GM23248 (cell line): ENCODE measurements around the gene CDKN2AIP. TPM values are rescaled to one million over a fixed set of nuclear protein-coding genes. Genes with fewer than 3 reads are reported as not detected.
A peak's percentile ranks its signal among the peaks of the same experiment; 100 is the strongest.

Source experiments
- DNase-seq: peaks from one replicate; pipeline ENCODE4 v3.0.0-alpha.2; 2015
- H2AFZ ChIP-seq: fragments of 200-600 bp; sonication (generic); 2 replicates; pipeline ENCODE4 v1.6.1; 2016; ENCODE audit warnings: antibody characterized with exemption
- H3F3A ChIP-seq: fragments of 200-600 bp; sonication (generic); 2 replicates; pipeline ENCODE4 v1.6.1; 2016; ENCODE audit warnings: mild to moderate bottlenecking, antibody characterized with exemption, mixed run types; ENCODE audit not compliant: insufficient read depth
- H3K27ac ChIP-seq: fragments of 200-600 bp; sonication (generic); 2 replicates; pipeline ENCODE4 v1.5.1; 2016; ENCODE audit warnings: mild to moderate bottlenecking
- H3K27me3 ChIP-seq: fragments of 200-600 bp; sonication (generic); replicated peaks from 2 replicates; pipeline ENCODE4 v1.6.1; 2016; ENCODE audit warnings: mild to moderate bottlenecking; ENCODE audit not compliant: insufficient read depth
- H3K36me3 ChIP-seq: fragments of 200-600 bp; sonication (generic); 2 replicates; pipeline ENCODE4 v1.6.1; 2016; ENCODE audit warnings: low read depth, mild to moderate bottlenecking
- H3K4me1 ChIP-seq: fragments of 200-600 bp; sonication (generic); 2 replicates; pipeline ENCODE4 v1.6.1; 2016; ENCODE audit warnings: mild to moderate bottlenecking; ENCODE audit not compliant: insufficient read depth
- H3K4me2 ChIP-seq: fragments of 200-600 bp; sonication (generic); one replicate; pipeline ENCODE4 v1.6.1; 2016; ENCODE audit warnings: mild to moderate bottlenecking; ENCODE audit not compliant: unreplicated experiment
- H3K4me3 ChIP-seq: fragments of 200-600 bp; sonication (generic); 2 replicates; pipeline ENCODE4 v1.5.1; 2016; ENCODE audit warnings: mild to moderate bottlenecking
- H3K79me2 ChIP-seq: fragments of 200-600 bp; sonication (generic); 2 replicates; pipeline ENCODE4 v1.6.1; 2016; ENCODE audit warnings: mild to moderate bottlenecking; ENCODE audit not compliant: insufficient read depth
- H3K9ac ChIP-seq: fragments of 200-600 bp; sonication (generic); 2 replicates; pipeline ENCODE4 v1.6.1; 2016; ENCODE audit warnings: mild to moderate bottlenecking
- H3K9me2 ChIP-seq: fragments of 200-600 bp; sonication (generic); 2 replicates; pipeline ENCODE4 v1.6.1; 2016; ENCODE audit warnings: mixed run types, mild to moderate bottlenecking, moderate library complexity; ENCODE audit not compliant: insufficient read depth
- H3K9me3 ChIP-seq: fragments of 200-600 bp; sonication (generic); one replicate; pipeline ENCODE4 v1.6.1; 2017; ENCODE audit warnings: low read depth
- H4K20me1 ChIP-seq: fragments of 200-600 bp; sonication (generic); 2 replicates; pipeline ENCODE4 v1.6.0; 2016; ENCODE audit not compliant: insufficient read depth
- EZH2 ChIP-seq: fragments of 200-600 bp; sonication (generic); IDR thresholded peaks from 2 replicates; pipeline ENCODE4 v1.6.1; 2018; ENCODE audit warnings: antibody characterized with exemption, mild to moderate bottlenecking; ENCODE audit not compliant: insufficient read depth, poor library complexity, severe bottlenecking
- EZH2phosphoT487 ChIP-seq: fragments of 200-600 bp; sonication (generic); IDR thresholded peaks from 2 replicates; pipeline ENCODE4 v1.6.1; 2018; ENCODE audit warnings: antibody characterized with exemption, moderate library complexity, mild to moderate bottlenecking, low read depth; ENCODE audit not compliant: insufficient read depth
- WGBS, 2 experiments: methylation state at CpG; one replicate each; pipeline ENCODE4 v1.1.6; 2015 to 2017; ENCODE audit warnings: low lambda C conversion rate in 2 of 2, low coverage in 1 of 2; ENCODE audit errors: missing lambda C conversion rate in 2 of 2; 5-methylcytosine and 5-hydroxymethylcytosine counted together
- in situ Hi-C: fragments of 300-500 bp; cut with MboI; formaldehyde crosslinking; loops from 2 replicates; pipeline ENCODE4 v1.15.0; 2020
- polyA plus RNA-seq: library from polyadenylated mRNA; unstranded; fragments of >200 nt; fragmentation: Nextera tagmentation; extraction: Ambion mirVana; gene quantifications from 2 replicates; pipeline ENCODE4 v1.2.1, GENCODE V29; 2016
- total RNA-seq: library from RNA; depleted of rRNA; stranded (reverse); fragments of >200 nt; shearing (Covaris generic); gene quantifications from 2 replicates; pipeline ENCODE4 v1.2.3, GENCODE V29; 2014

Gene CDKN2AIP
- total and polyA plus RNA-seq, 2 experiments from 2014 or later = 14.6 to 18.7 TPM

- peak overlapping the region; percentile 25 for H3K27ac ChIP-seq
- no peaks in the 10 kb centered on the region for H3K9me2 ChIP-seq
- H3K9me3 ChIP-seq = no peaks in the 10 kb centered on the region
- TF ChIP-seq EZH2 (no peak), EZH2phosphoT487 (no peak)
- H3K79me2 ChIP-seq = no peaks in the 10 kb centered on the region
- no peaks in the 10 kb centered on the region for H4K20me1 ChIP-seq
- peaks cover 14% of the 10 kb centered on the region for H3K4me1 ChIP-seq
- H3F3A ChIP-seq = 0 out of 2 replicates have a peak, but pooled peaks cover 3% of the 10 kb centered on the region
- peak; percentile 92 for DNase-seq
- peak overlapping the region; percentile 77 for H3K4me3 ChIP-seq
- WGBS, 2 experiments = 4% methylated on average over 55 to 60 of the region's 61 CpGs
- peak overlapping the region; percentile 99 for H3K4me2 ChIP-seq
- peak overlapping the region; percentile 100 for H2AFZ ChIP-seq
- no peaks in the 10 kb centered on the region for H3K27me3 ChIP-seq
- no peaks in the 10 kb centered on the region for H3K36me3 ChIP-seq
- in situ Hi-C loops = loop anchor here (25.0 kb wide), 1 partner anchor 461 kb away; no protein-coding TSS in a partner anchor
- peak overlapping the region; percentile 85 for H3K9ac ChIP-seq
Measured at GRCh38 chr4:183398298-183399125, 45.9 kb upstream of the CDKN2AIP start.

GRCh38 chr4:183399126-183399522 lies 45.3 kb upstream of the CDKN2AIP start:
- Histone ChIP-seq H3K9me2 (no peaks in the 10 kb centered on the region), H3F3A (0 out of 2 replicates have a peak, but pooled peaks cover 3% of the 10 kb centered on the region), H3K4me2 (peak overlapping the region; percentile 99), H3K9ac (peak overlapping the region; percentile 85), H4K20me1 (no peaks in the 10 kb centered on the region), H3K4me3 (peak overlapping the region; percentile 77), H3K36me3 (no peaks in the 10 kb centered on the region), H3K4me1 (peaks cover 14% of the 10 kb centered on the region), H3K79me2 (no peaks in the 10 kb centered on the region), H3K27ac (no peak overlapping the region), H3K9me3 (no peaks in the 10 kb centered on the region), H3K27me3 (no peaks in the 10 kb centered on the region), H2AFZ (peak overlapping the region; percentile 100)
- DNase-seq = no peak
- WGBS, 2 experiments = 95 to 96% methylated on average over 15 of the region's 15 CpGs
- in situ Hi-C loops = loop anchor here (25.0 kb wide), 1 partner anchor 462 kb away; no protein-coding TSS in a partner anchor
- no peak for TF ChIP-seq EZH2
- no peak for TF ChIP-seq EZH2phosphoT487

- peaks cover 14% of the 10 kb centered on the region for H3K4me1 ChIP-seq
- TF ChIP-seq EZH2 (no peak), EZH2phosphoT487 (no peak)
- 39 to 40% methylated on average over 12 of the region's 12 CpGs for WGBS, 2 experiments
- no peaks in the 10 kb centered on the region for H3K36me3 ChIP-seq
- H2AFZ ChIP-seq = peak overlapping the region; percentile 100
- H3K27me3 ChIP-seq = no peaks in the 10 kb centered on the region
- no peaks in the 10 kb centered on the region for H3K79me2 ChIP-seq
- H3K9me2 ChIP-seq = no peaks in the 10 kb centered on the region
- H3K9ac ChIP-seq = no peak overlapping the region
- H3K9me3 ChIP-seq = no peaks in the 10 kb centered on the region
- in situ Hi-C loops = loop anchor here (10.0 to 25.0 kb wide), 2 partner anchors 125 to 462 kb away; no protein-coding TSS in a partner anchor
- no peak overlapping the region for H3K4me3 ChIP-seq
- H3K4me2 ChIP-seq = no peak overlapping the region
- H3K27ac ChIP-seq = no peak overlapping the region
- 0 out of 2 replicates have a peak, but pooled peaks cover 3% of the 10 kb centered on the region for H3F3A ChIP-seq
- H4K20me1 ChIP-seq = no peaks in the 10 kb centered on the region
- DNase-seq = peak; percentile 10
Measured at GRCh38 chr4:183399616-183400015, 44.8 kb upstream of the CDKN2AIP start.

DNA sequence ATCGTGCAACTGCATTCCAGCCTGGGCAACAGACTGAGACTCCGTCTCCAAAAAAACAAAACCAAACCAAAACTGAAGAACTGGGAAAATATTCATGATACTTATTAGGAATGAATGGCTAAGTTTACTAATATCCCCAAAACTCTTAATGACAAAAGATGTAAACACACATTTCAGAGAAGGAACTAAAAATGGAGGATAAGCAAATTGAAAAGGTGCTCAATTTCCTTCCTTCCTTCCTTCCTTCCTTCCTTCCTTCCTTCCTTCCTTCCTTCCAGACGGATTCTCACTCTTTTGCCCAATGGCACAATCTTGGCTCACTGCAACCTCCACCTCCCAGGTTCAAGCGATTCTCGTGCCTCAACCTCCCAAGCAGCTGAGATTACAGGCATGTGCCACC lies 44.4 kb upstream of the CDKN2AIP start:
- no peak overlapping the region for H3K4me2 ChIP-seq
- H3K4me3 ChIP-seq = no peak overlapping the region

More for the DNA sequence above, 44.4 kb upstream of the CDKN2AIP start:
- no peaks in the 10 kb centered on the region for H3K9me2 ChIP-seq
- no peaks in the 10 kb centered on the region for H3K79me2 ChIP-seq
- H3K27me3 ChIP-seq = no peaks in the 10 kb centered on the region
- H3K9ac ChIP-seq = no peak overlapping the region
- no peak overlapping the region for H3K27ac ChIP-seq
- peaks cover 14% of the 10 kb centered on the region for H3K4me1 ChIP-seq
- peak overlapping the region; percentile 100 for H2AFZ ChIP-seq
- H3K36me3 ChIP-seq = no peaks in the 10 kb centered on the region
- H4K20me1 ChIP-seq = no peaks in the 10 kb centered on the region
- no peaks in the 10 kb centered on the region for H3K9me3 ChIP-seq
- in situ Hi-C loops = loop anchor here (10.0 kb wide), 1 partner anchor 125 kb away; no protein-coding TSS in a partner anchor
- 0 out of 2 replicates have a peak, but pooled peaks cover 3% of the 10 kb centered on the region for H3F3A ChIP-seq
- TF ChIP-seq EZH2phosphoT487 (no peak), EZH2 (no peak)
- DNase-seq = no peak
- 79% methylated on average over 5 of the region's 5 CpGs for WGBS, 2 experiments
